HepG2 (cell line): ENCODE results near the gene TEDC2. TPM values are rescaled to one million over a fixed set of nuclear protein-coding genes. Genes with fewer than 3 reads are reported as not detected.

Experiments
- ATAC-seq: fragments of 200-7000 bp; cut with Tn5 transposase; 3 replicates; pipeline ENCODE4 v1.9.1; 2020; ENCODE audit warnings: mild to moderate bottlenecking, moderate library complexity
- BruUV-seq: library from RNA; stranded (reverse); fragments of 400-500 nt; replicated peaks from 2 replicates; lab custom pipeline; 2021; lab: Mats Ljungman, UMichigan
- CTCF ChIA-PET: fragments of 300-600 bp; formaldehyde crosslinking; extraction: SDS; loops from one replicate; lab custom pipeline; 2021; ENCODE audit warnings: low total read pairs, inconsistent platforms, low intra/inter-chr PET ratio; lab: Yijun Ruan, JAX
- POLR2A ChIA-PET: fragments of 350-600 bp; sonication (Branson Sonifier 250); formaldehyde crosslinking; loops from one replicate; lab custom pipeline; 2020; ENCODE audit warnings: antibody characterized with exemption, inconsistent platforms; lab: Yijun Ruan, JAX
- DNase-seq: peaks from one replicate; pipeline ENCODE4 v3.0.0-alpha.2; 2015; ENCODE audit warnings: low spot score
- FAIRE-seq: peaks from 3 replicates; lab custom pipeline; 2011; peaks lifted over from hg19 to GRCh38; lab: Jason Lieb, UNC
- H2AFZ ChIP-seq: one replicate; pipeline ENCODE4 v1.6.1; 2011; ENCODE audit warnings: low read length, inconsistent platforms
- H3K27ac ChIP-seq: fragments of 300-600 bp; 3 replicates; pipeline ENCODE4 v1.8.0; 2011; ENCODE audit warnings: mixed run types, mild to moderate bottlenecking, mixed read lengths, low read length, inconsistent platforms; ENCODE audit not compliant: insufficient read depth; ENCODE audit errors: extremely low read length
- H3K27me3 ChIP-seq, 2 experiments: fragments of 200-600 bp in 1 of 2; 2 replicates in 1 of 2; 3 replicates in 1 of 2; pipeline versions ENCODE4 v1.6.0 to v1.8.0; 2011; ENCODE audit warnings: low read length in 2 of 2, mild to moderate bottlenecking in 2 of 2, moderate library complexity in 2 of 2, inconsistent platforms in 1 of 2; ENCODE audit not compliant: insufficient read depth in 2 of 2, control insufficient read depth in 1 of 2
- H3K36me3 ChIP-seq, 2 experiments: fragments of 200-600 bp in 1 of 2; replicated peaks in 1 of 2; 2 replicates in 1 of 2; 3 replicates in 1 of 2; pipeline versions ENCODE4 v1.5.1 to v1.8.0; 2011; ENCODE audit warnings: low read length in 2 of 2, inconsistent platforms in 1 of 2; ENCODE audit not compliant: insufficient read depth in 2 of 2, control insufficient read depth in 1 of 2
- H3K4me1 ChIP-seq: 2 replicates; pipeline ENCODE4 v1.5.1; 2012; ENCODE audit warnings: low read length, inconsistent platforms; ENCODE audit not compliant: insufficient read depth
- H3K4me2 ChIP-seq: 2 replicates; pipeline ENCODE4 v1.6.0; 2011; ENCODE audit warnings: low read depth, low read length, inconsistent platforms
- H3K4me3 ChIP-seq, 3 experiments: fragments of 200-600 bp in 1 of 3; sonication (generic), shearing (Covaris generic) in 1 of 3; replicated peaks in 1 of 3; 2 replicates each; pipeline ENCODE4 v1.5.1; 2011 to 2016; ENCODE audit warnings: low read length in 3 of 3, inconsistent platforms in 2 of 3, low read depth in 2 of 3, mild to moderate bottlenecking in 2 of 3, control low read depth in 1 of 3, mixed read lengths in 1 of 3; ENCODE audit not compliant: insufficient read depth in 1 of 3
- H3K79me2 ChIP-seq: one replicate; pipeline ENCODE4 v1.6.1; 2011; ENCODE audit warnings: low read length, inconsistent platforms; ENCODE audit not compliant: insufficient read depth
- H3K9ac ChIP-seq: 2 replicates; pipeline ENCODE4 v1.6.0; 2011; ENCODE audit warnings: mild to moderate bottlenecking, low read depth, low read length, inconsistent platforms; ENCODE audit not compliant: insufficient read depth
- H3K9me3 ChIP-seq: 2 replicates; pipeline ENCODE4 v1.5.1; 2012; ENCODE audit warnings: mild to moderate bottlenecking, low read length
- H4K20me1 ChIP-seq: 2 replicates; pipeline ENCODE4 v1.6.0; 2011; ENCODE audit warnings: inconsistent platforms, mild to moderate bottlenecking, low read length, moderate library complexity; ENCODE audit not compliant: insufficient read depth
- MLXIP ChIP-seq: sonication (generic); formaldehyde crosslinking; IDR thresholded peaks from 2 replicates; pipeline ENCODE4 v1.9.0; 2021; ENCODE audit warnings: missing genetic modification reagents, borderline replicate concordance
- NFATC3 ChIP-seq: sonication (generic); formaldehyde crosslinking; IDR thresholded peaks from 2 replicates; pipeline ENCODE4 v1.5.1; 2020; ENCODE audit warnings: mild to moderate bottlenecking, missing genetic modification reagents
- POLR2G ChIP-seq: fragments of 200-400 bp; formaldehyde crosslinking; IDR thresholded peaks from 2 replicates; pipeline ENCODE4 v1.6.1; 2018; ENCODE audit warnings: mild to moderate bottlenecking, low read depth, low read length, moderate library complexity
- SAP130 ChIP-seq: IDR thresholded peaks from 2 replicates; pipeline ENCODE4 v1.6.1; 2016; ENCODE audit warnings: low read depth
- ZNF251 ChIP-seq: sonication (generic); formaldehyde crosslinking; IDR thresholded peaks from 2 replicates; pipeline ENCODE4 v1.9.0; 2021; ENCODE audit warnings: mild to moderate bottlenecking, missing genetic modification reagents
- WGBS: methylation state at CpG from one replicate; pipeline ENCODE4 v1.1.6; 2017; ENCODE audit warnings: low lambda C conversion rate; 5-methylcytosine and 5-hydroxymethylcytosine counted together
- in situ Hi-C: cut with HindIII; loops from 2 replicates; pipeline ENCODE4 v1.10.0; 2017; ENCODE audit warnings: low pct_unique_long_range_greater_than_20kb; ENCODE audit not compliant: extremely low pct_ligation_motif_present
- intact Hi-C: fragments of 100-400 bp; cut with micrococcal nuclease; formaldehyde crosslinking; loops from one replicate; pipeline ENCODE4 v1.10.0; 2022; ENCODE audit not compliant: unreplicated experiment
- polyA plus RNA-seq, 8 experiments: library from polyadenylated mRNA; depleted of rRNA in 3 of 8; stranded (reverse) in 7 of 8; unstranded in 1 of 8; fragments of >200 nt; fragmentation: Illumina TruSeq in 4 of 8; extraction: Trizol in 4 of 8; gene quantifications; 2 replicates each; pipeline versions ENCODE4 v1.2.1 to v1.2.3, GENCODE V29; 2011 to 2016; ENCODE audit warnings: low read depth in 4 of 8, missing spikeins in 1 of 8, mixed read lengths in 1 of 8; ENCODE audit not compliant: insufficient read depth in 1 of 8
- total RNA-seq, 5 experiments: library from RNA; depleted of rRNA; stranded (reverse); fragments of >200 nt; fragmentation: Illumina TruSeq; extraction: Trizol; gene quantifications; 2 replicates each; pipeline ENCODE4 v1.2.3, GENCODE V29; 2016; ENCODE audit warnings: low read depth in 1 of 5
- TF ChIP-seq, protein P1 (sequence below): sonication (generic); formaldehyde crosslinking; IDR thresholded peaks from 2 replicates; pipeline ENCODE4 v1.4.0; 2020; ENCODE audit warnings: mild to moderate bottlenecking, missing genetic modification reagents

The TEDC2 gene
- total and polyA plus RNA-seq, 2 of the 13 experiments (the other 11 are each of a cell fraction or from before 2014, with no cell fraction given), result 6.2 to 24.4 TPM

DNA sequence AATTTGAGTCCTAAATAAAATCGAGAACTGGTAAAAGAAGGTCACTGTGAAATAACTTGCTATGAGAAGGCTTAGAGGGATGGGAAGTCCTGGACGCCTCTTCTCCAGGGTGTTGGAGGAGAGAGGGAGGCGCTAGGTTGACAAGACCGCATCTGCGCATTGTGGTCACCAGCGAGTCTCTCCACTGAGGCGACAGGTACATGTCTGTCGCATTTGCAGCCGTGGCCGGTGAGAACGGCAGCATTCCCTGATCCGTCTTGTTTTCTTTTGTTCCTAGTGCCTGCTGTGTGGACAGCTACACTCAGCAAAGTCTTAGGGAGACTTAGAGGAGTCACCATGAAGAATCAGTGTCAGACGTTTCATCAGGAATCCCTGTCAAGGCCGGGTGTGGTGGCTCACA is 45.8 kb downstream of the TEDC2 start:
- Histone ChIP-seq H3K79me2 (no peaks in the 10 kb centered on the region), H4K20me1 (no peaks in the 10 kb centered on the region), H3K27me3 (no peaks in the 10 kb centered on the region), H2AFZ (no peak overlapping the region), H3K9me3 (no peaks in the 10 kb centered on the region), H3K36me3 (peaks cover 0 to 2% of the 10 kb centered on the region in 2 experiments; a peak in 1 of 5 replicates), H3K4me3 (no peak overlapping the region), H3K4me2 (no peak overlapping the region), H3K9ac (no peak overlapping the region)
- FAIRE-seq (no peak), DNase-seq (no peak), ATAC-seq (no peak)
- BruUV-seq, result no TSS peak
- ChIA-PET POLR2A (no interaction called here), CTCF (no interaction called here)
- intact Hi-C loops, result loop anchor here (10.0 kb wide), 1 partner anchor 161 kb away; the partner anchor contains the start of gene ABCA3
- 91% methylated on average over 14 of the region's 14 CpGs for WGBS
- TF ChIP-seq SAP130, result no peak
- no peak for TF ChIP-seq NFATC3 (CRISPR knock-in tag)
- TF ChIP-seq POLR2G, result no peak
- TF ChIP-seq MLXIP (CRISPR knock-in tag), result no peak
- no peak for TF ChIP-seq ZNF251
- TF ChIP-seq, protein P1, sequence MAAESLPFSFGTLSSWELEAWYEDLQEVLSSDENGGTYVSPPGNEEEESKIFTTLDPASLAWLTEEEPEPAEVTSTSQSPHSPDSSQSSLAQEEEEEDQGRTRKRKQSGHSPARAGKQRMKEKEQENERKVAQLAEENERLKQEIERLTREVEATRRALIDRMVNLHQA, result no peak
- TF ChIP-seq, all 625 proteins: peak for 0
- in situ Hi-C loops, result no loop called here
- Histone ChIP-seq H3K4me1 (peaks cover 22% of the 10 kb centered on the region), H3K27ac (no peak overlapping the region)
